Activated effector memory CD4-positive, alpha-beta T cell treated with Interleukin-2 at 50 U/mL for 16 hours (primary cell): ENCODE results near the gene ELANE.

Experiments
- DNase-seq: peaks from one replicate; pipeline ENCODE4 v3.0.0-alpha.2; 2020

Gene ELANE

DNA sequence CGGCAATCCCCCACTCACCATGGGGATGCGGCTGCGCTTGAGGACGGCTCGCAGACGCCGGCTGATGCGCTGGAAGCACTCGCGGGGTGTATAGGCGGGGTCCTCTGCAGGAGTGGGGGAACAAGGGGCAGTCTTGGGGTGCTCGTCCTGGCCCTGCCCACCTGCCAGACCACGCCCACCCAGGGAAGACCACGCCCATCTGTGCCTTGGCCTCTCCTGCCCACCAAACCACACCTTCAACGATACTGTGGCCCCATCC is 47.9 kb downstream of the ELANE start:
- no peak for DNase-seq

DNA sequence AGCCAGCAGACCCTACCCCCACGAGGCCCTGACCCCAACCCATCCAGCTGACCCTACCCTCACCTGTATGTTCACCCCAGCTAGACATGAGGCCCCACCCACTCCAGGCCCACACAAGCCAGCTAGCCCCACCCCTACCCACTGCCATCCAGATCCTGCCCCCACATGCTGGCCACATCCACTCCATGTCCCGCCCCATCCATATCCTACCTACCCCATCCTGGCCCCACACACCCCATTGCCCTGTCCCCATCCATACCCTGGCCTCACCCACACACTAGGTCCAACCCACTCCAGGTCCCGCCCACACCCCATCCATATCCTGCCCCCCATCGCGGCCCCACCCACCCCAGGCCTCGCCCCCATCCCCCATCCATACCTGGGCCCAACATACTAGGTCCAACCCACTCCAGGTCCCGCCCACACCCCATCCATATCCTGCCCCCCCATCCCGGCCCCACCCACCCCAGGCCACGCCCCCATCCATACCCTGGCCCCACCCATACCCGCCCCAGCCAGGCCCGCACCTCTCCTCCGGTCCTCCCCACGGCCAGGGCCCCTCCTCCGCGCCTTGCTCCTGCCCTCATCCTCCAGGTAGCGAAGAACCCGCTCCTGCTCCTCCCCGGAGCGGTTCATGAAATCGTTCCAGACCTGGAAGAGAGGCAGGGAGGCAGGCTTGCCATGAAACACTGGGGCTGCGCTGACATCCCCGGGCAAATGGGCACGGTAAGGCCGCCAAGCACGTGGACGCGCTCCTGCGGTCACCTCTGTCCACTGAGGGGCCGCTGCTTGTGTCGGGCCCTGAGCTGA is 48.4 kb downstream of the ELANE start:
- no peak for DNase-seq

DNA sequence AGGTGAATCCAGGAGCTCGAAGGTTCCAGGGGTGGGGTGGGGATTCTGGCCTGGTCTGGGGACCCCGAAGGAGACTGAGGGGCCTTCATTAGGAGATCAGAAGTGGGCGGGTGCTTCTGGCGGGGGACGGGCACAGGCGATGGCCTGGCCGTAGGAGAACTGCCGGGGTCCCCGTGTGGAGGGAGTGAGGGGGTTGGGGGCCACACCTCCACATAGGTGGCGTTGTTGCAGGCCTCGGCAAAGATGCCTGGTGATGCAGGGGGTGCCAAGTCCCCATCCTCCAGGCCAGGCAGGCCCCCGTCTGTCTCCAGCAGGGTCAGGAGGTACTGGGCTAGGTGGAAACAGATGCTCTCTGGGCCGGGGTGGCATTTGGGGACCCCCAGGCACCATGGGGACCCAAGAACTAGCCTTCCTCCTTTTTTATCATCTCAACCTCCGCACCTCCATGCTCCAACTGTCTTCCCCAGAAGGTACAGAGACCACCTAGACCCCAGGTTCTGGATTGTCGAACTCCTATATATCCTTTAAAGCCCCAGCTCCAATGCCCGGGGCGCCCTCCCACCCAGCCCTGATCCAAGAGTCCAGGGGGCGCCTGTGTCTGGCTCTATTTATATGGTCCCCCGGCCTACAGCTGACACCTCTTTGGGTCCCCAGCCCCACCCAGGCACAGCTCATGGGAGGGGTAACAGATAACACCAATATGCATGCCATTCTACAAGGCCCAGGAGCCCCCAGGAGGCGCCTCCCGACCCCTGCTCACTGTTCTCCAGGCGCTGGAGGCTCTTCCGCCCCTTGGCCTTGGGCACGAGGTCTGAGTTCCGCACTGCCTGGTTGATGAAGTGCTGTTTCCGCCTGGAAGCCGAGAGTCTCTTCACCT is 49.4 kb downstream of the ELANE start:
- no peak for DNase-seq

DNA sequence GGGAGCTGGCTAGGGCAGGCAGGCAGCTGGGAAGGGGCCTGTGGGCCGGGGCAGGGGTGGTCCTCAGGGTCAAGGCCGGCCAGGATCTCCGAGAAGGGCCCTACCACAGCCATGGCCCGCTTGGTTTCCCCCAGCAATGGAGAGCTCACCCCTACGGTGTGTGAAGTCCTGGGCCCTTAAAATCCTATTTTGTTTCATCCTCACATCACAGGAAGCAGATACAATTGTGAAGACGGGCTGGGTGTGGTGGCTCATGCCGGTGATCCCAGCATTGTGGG is 49.9 kb downstream of the ELANE start:
- DNase-seq = no peak

DNA sequence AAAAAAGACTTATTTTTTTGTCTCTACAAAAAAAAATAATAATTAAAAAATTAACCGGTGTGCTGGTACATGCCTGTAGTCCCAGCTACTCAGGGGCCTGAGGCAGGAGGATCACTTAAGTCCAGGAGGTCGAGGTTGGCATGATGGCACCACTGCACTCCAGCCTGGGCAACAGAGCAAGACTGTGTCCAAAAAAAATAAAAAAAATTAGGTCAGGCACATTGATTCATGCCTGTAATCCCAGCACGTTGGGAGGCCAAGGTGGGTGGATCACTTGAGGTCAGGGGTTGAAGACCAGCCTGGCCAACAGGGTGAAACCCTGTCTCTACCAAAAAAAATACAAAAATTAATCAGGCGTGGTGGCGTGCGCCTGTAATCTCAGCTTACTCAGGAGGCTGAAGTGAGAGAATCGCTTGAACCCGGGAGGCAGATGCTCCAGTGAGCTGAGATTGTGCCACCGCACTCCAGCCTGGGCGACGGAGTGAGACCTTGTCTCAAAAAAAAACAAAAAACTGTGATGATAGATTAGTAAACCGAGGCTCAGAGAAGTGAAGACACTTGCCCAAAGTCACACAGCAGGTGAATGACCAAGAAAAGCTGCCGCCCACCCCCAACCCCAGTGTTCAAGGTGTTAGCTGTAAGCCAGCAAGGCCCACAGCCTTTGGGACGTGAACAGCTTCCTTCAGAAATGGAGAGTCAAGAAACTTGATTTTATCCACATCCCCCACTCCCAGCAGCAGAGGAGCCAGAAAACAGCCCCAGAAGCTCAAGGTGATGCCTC is 50.5 kb downstream of the ELANE start:
- no peak for DNase-seq

DNA sequence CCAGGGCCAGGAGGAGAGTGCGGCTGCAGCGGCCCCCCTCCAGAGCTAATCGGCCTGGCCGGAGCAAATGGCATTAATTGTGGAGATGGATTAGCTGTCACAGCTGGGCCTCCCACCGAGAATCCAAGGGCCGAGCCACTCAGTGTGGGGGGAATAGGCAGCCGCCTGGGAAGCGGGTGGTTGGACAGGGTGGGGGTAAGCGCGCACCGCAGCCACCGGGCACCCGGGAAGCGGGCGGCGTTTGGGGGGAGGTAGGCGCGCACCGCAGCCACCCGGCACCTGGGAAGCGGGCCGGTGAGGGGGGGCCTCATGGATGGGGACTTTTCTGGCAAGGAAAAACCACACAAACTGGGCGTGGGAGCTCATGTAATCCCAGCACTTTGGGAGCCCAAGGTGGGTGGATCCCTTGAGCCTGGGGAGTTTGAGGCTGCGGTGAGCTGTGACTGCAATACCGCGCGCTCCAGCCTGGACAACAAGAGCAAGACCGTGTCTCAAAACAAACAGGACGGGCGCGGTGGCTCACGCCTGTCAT is 51.2 kb downstream of the ELANE start:
- DNase-seq = no peak

DNA sequence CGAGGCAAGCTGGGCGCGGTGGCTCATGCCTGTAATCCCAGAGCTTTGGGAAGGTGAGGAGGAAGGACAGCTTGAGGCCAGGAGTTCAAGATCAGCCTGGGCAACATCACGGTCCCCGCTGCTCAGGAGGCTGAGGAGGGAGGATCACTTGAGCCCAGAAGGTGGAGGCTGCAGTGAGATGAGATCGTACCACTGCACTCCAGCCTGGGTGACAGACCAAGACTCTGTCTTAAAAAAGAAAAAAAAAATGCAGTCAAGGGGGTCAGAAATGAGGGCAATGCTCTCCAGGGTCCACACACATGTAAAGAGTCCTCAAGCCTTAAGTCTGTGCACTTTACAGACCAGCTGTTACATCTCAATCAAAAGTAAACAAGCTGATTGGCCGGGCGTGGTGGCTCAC is 52.4 kb downstream of the ELANE start:
- no peak for DNase-seq
